Measurements from ENCODE around the gene SUGCT. TPM values are rescaled to one million over a fixed set of nuclear protein-coding genes. Genes with fewer than 3 reads are reported as not detected.

SUGCT gene
- total RNA-seq, 1 donor from 2014 or later = 9.8 TPM

GRCh38 chr7:40638545-40639320 is 503.9 kb downstream of the SUGCT start:
- no peaks in the 10 kb centered on the region for H3K9me3 ChIP-seq
- H3K4me1 ChIP-seq = peaks cover 0 to 3% of the 10 kb centered on the region in 2 donors
- H3K36me3 ChIP-seq = no peaks in the 10 kb centered on the region
- no peaks in the 10 kb centered on the region for H3K27me3 ChIP-seq
- TF ChIP-seq CTCF (IDR thresholded peaks at IDR 0.05) = no peak
- DNase-seq (ENCODE audit: low spot score in 2 of 2) = no peak
- no peak overlapping the region for H3K27ac ChIP-seq
- intact Hi-C loops (cut with DNase I) = no loop called here
- no peak overlapping the region for H3K4me3 ChIP-seq

GRCh38 chr7:40640566-40640965 is 505.8 kb downstream of the SUGCT start:
- intact Hi-C loops (cut with DNase I) = no loop called here
- no peak for TF ChIP-seq CTCF (IDR thresholded peaks at IDR 0.05)
- H3K4me1 ChIP-seq = peaks cover 0 to 3% of the 10 kb centered on the region in 2 donors

GRCh38 chr7:40641701-40642100 is 506.9 kb downstream of the SUGCT start:
- H3K4me3 ChIP-seq = no peak overlapping the region
- DNase-seq (ENCODE audit: low spot score in 2 of 2) = no peak
- H3K36me3 ChIP-seq = no peaks in the 10 kb centered on the region
- intact Hi-C loops (cut with DNase I) = no loop called here
- no peaks in the 10 kb centered on the region for H3K9me3 ChIP-seq
- no peak overlapping the region for H3K27ac ChIP-seq
- H3K27me3 ChIP-seq = no peaks in the 10 kb centered on the region
- no peak for TF ChIP-seq CTCF (IDR thresholded peaks at IDR 0.05)
- no peaks in the 10 kb centered on the region for H3K4me1 ChIP-seq

More at GRCh38 chr7:40640566-40640965, 505.8 kb downstream of the SUGCT start:
- Histone ChIP-seq H3K27me3 (no peaks in the 10 kb centered on the region), H3K27ac (no peak overlapping the region), H3K9me3 (no peaks in the 10 kb centered on the region), H3K36me3 (no peaks in the 10 kb centered on the region), H3K4me3 (no peak overlapping the region)
- DNase-seq (ENCODE audit: low spot score in 2 of 2) = no peak

- Histone ChIP-seq H3K36me3 (no peaks in the 10 kb centered on the region), H3K27ac (no peak overlapping the region), H3K4me3 (no peak overlapping the region), H3K27me3 (no peaks in the 10 kb centered on the region), H3K4me1 (no peaks in the 10 kb centered on the region), H3K9me3 (no peaks in the 10 kb centered on the region)
- intact Hi-C loops (cut with DNase I) = no loop called here
- no peak for TF ChIP-seq CTCF (IDR thresholded peaks at IDR 0.05)
- DNase-seq (ENCODE audit: low spot score in 2 of 2) = no peak
These were observed 508.9 kb downstream of the SUGCT start for GRCh38 chr7:40643664-40644063.

GRCh38 chr7:40644454-40645188 is 509.8 kb downstream of the SUGCT start:
- intact Hi-C loops (cut with DNase I) = no loop called here
- H3K27me3 ChIP-seq = no peaks in the 10 kb centered on the region
- no peak for DNase-seq (ENCODE audit: low spot score in 2 of 2)
- no peaks in the 10 kb centered on the region for H3K9me3 ChIP-seq
- no peaks in the 10 kb centered on the region for H3K36me3 ChIP-seq
- no peak overlapping the region for H3K4me3 ChIP-seq
- no peak for TF ChIP-seq CTCF (IDR thresholded peaks at IDR 0.05)
- no peak overlapping the region for H3K27ac ChIP-seq
- H3K4me1 ChIP-seq = no peaks in the 10 kb centered on the region
